Endothelial cell (in vitro differentiated cells): ENCODE data around the gene KLF2. TPM values are rescaled to one million over a fixed set of nuclear protein-coding genes. Genes with fewer than 3 reads are reported as not detected.

ENCODE experiments used
- total RNA-seq: library from RNA; stranded (reverse); fragmentation: NEBNext Ultra II Directional; extraction: Animal tissue kit (Norgen Biotek cat#: 25700); gene quantifications from one replicate; pipeline ENCODE4 v1.2.1, GENCODE V29; 2021; ENCODE audit not compliant: unreplicated experiment

KLF2 gene
- total RNA-seq, 1 donor from 2014 or later, result 48.9 TPM

Other genes with a start within 250 kb of the KLF2 start
- 644 TPM for gene TPM4, start 248.3 kb upstream of the KLF2 start, total RNA-seq
- 60.6 TPM for gene RAB8A, start 212.9 kb upstream of the KLF2 start, total RNA-seq
- gene HSH2D, start 181.1 kb upstream of the KLF2 start, total RNA-seq, result not detected
- gene CIB3, start 151.3 kb upstream of the KLF2 start, total RNA-seq, result not detected
- 90.1 TPM for gene FAM32A, start 139.4 kb upstream of the KLF2 start, total RNA-seq
- 76.0 TPM for gene AP1M1, start 126.9 kb upstream of the KLF2 start, total RNA-seq
- 34.5 TPM for gene EPS15L1, start 147.1 kb downstream of the KLF2 start, total RNA-seq
- not detected for gene CALR3, start 171.3 kb downstream of the KLF2 start, total RNA-seq
- 3.7 TPM for gene C19orf44, start 171.6 kb downstream of the KLF2 start, total RNA-seq
- 66.5 TPM for gene CHERP, start 217.6 kb downstream of the KLF2 start, total RNA-seq
- 29.7 TPM for gene SLC35E1, start 247.6 kb downstream of the KLF2 start, total RNA-seq